T-helper 9 cell (primary cell): Measurements from ENCODE around the gene PTTG1IP.
"Not testable (repeated sequence)": the region's sequence is repeated elsewhere in the genome, so short reads cannot be mapped to it uniquely, and the experiment has no call there.

Experiments used
- DNase-seq: peaks from one replicate; pipeline ENCODE4 v3.0.0-alpha.2; 2020
- total RNA-seq, 2 donors: gene quantifications; one replicate each; lab custom pipeline; 2026; lab: John Stamatoyannopoulos, UW

Gene PTTG1IP
- total RNA-seq, result 103 to 134 reads per million in 2 donors

- peak; percentile 99 for DNase-seq
Measured at GRCh38 chr21:44873356-44874239, at the start of gene PTTG1IP. TSS of gene PTTG1IP (minus strand) at chr21:44873690. CDS start at chr21:44873616, 74 bp downstream.

DNA sequence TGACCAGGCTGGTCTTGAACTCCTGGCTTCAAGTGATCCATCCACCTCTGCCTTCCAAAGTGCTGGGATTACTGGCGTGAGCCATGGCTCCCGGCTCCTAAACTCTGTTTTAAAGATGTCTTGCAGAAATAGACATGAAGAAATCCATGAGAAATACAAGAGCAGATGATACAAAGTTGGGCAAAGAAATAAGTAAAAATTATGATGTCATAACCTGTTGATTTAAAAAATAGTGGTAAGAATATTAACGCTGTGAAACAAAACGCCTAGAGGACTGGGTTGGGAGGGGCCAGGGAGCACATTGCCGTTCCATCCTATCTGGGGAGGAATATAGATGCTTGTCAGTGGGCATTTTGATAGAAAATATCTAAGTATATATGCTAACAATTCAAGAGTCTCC is 48.4 kb upstream of the PTTG1IP start:
- DNase-seq, result no peak

DNA sequence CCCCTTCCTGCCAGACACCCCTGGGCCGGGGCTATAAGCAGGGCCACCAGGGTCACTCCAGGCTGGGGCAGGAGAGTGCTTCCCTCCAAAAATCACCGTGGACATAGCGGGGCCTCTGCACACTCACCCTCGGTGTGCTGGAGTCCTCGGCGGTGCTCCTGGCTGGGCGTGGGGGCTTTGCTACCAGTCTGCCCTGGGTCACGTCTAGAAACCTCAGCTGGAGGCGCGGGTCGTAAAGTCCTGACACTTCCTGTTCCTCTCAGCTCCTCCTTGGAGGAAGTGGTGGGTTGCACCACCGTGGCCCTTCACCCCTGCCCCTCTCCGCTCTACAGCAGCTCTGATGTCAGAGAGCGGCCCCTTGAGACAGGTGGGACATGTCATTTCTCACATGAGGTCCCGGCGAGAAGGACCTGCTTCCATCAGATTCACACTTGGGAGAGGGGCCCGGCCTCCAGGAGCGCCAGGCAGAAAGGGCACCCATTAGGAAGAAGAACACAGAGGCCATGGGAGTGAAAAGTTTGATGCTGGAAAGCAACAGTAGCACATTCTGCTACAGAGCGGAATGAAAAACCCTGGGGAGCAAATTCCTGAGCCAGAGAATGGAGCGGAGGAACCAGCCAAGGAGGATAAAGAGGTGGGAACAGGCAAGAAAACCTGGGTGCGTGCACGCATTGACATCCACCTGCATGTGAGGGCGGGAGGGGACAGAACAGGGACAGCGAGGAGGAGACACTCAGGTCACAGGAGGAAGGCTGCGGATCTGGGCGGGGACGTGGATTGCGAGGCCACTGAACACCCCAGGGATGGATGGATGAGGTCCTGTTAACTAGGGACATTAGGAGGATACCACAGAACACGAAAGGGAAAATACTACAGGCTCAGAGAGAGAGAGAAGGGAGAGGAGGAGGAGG is 47.5 kb upstream of the PTTG1IP start, which contains the start of gene ITGB2:
Gene ITGB2 (minus strand): TSS at position 206 of the 911 bp plus-strand sequence. CDS start 10,117 bp downstream, outside the sequence.
- peak; percentile 37 for DNase-seq

DNA sequence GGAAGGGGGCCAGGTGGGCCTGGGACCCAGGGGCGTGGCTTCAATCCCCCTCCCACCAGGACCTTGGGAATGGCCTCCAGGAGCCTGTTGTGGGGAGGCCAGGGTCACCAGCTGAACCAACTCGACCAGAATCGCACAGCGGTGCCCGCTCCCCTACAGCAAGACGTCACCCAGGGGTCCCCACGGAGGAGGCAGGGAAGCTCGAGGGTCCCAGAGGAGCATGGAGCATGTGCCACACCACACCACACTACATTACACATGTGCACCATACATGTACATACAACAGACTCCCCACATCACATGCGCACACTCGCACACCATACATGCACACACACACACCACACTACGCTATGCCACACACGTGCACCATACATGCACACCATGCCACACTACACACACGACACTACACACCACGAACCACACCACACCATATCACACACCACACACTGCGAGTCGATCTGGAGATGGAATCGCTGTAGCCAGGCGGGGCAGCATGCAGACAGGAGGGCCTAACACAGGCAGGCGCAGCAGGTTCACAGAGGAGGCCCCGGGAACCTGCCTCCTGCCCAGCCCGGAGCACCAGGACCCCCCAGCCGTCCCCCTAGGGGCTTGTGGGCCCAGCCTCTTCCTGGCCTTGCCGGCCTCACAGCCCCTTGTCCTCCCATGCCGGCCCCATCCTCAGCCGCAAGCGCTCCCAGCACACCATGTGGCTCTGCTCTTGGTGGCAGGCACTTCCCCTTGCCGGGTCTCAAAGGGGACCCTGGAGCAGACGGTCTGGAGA is 46.6 kb upstream of the PTTG1IP start:
- no peak for DNase-seq

GRCh38 chr21:44919111-44919912 is 45.8 kb upstream of the PTTG1IP start:
- DNase-seq, result no peak

- no peak for DNase-seq
Measured at GRCh38 chr21:44918581-44919033, 45.1 kb upstream of the PTTG1IP start.

DNA sequence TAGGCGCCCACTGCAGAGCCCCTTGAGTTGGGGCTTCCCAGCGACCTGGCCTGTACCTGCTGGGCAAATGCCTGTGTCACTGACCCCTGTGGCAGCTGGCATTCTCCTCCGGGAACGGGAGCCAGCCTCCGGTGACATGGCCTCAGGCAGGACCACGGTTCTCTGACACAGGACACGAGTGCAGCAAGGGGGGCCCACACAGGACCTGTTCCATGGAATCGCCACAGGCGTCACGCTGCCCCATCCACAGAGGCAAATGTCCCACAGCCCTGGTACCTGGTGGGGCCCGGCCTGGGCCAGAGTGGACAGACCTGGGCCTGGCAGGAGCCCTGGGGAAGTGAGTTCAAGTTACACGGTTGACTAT is 44.6 kb upstream of the PTTG1IP start:
- DNase-seq, result no peak

DNA sequence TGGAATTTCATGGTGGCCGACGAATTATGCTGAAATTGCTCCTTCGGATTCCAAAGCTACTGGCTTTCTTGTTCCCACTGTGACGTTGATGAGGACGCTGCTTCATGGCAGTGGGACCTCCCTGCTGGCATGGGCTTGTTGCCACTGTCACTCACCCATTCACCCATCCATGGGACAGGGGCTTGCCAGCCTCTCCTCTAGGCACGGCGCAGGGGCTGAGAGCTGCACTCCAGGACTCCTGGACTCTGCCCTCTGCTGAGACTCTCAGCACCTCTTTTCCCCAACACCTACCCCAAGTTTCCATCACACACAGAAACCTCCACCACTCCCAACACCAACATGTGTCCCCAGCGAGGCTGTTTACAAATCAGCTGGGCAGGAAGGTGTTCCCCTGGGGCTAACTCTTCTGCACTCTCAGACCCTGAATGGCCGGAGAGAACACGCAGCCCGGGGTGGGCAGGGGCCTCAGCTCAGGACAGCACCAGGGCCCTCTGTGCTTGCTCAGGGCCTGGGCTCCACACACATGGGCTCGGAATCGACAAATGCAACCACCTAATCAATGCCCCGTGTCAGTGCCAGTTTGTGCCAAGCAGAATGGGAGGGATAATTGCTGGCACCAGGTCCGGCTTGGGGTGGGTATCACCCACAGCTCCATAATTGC is 44.1 kb upstream of the PTTG1IP start:
- DNase-seq, result no peak

- no peak for DNase-seq
Measured at GRCh38 chr21:44916965-44917364, 43.5 kb upstream of the PTTG1IP start.

DNA sequence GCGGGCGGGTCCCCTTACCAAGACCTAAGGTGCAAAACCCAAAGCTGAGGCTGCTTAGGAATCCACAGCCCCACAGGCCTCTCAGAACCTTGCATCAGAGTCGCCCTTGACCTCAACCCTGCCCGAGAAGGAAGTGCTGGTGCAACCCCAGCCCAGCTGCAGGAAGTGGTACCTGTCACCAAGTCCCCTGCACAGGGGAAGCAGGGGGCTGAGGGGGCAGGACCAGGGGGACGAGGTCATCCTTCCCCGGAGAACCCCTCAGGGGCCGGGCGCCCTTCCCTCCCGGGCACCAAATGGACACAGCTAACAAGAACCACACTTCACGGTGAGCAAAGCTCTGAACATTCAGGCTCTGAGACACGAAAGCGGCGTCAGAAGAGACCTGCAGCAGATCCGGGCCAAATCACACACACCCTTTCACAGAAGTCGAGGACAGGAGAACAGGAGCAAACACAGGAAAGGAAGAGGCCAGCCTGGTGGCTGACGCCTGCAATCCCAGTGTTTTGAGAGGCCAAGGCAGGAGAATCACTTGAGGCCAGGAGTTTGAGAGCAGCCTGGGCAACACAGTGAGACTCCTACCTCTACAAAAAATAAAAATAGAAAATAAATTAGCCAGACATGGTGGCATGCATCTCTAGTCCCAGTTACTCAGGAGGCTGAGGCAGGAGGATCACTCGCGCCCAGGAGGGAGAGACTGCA is 40.8 kb upstream of the PTTG1IP start:
- DNase-seq, result peak; percentile 32

DNA sequence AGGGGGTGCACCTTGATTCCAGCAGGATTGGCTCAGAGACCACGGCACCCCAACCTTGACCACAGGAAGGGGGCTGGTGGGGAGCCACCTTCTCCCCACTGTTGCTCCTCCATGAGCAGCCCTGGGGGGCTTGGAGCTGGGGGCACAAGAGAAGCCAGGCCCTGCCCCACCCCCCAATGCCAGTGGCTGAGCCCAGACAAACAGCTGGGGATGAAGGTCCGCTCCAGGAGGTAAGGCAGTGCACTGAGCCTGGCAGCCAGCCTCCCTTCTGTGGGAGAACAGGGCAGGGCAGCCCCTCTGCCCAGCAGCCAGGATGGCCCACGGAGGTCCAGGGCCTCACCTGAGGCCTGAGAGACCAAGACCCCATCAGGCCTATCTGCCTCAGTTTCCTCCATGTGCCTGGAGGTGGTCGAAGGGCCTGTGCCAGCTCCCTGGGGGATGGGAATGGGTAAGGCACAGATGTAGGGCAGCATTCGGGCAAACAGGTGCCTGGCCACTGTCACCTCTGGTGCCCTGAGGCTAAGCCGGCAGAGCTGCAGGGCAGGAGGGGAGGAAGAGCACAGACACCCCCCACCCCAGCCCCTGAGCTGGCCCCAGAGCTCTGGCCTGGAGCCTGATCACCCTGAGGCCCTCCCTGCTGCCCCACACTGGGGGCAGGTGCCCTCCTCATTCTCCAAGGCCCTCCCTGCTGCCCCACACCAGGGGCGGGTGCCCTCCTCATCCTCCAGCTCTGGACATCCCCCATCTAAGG is 40.1 kb upstream of the PTTG1IP start:
- DNase-seq, result no peak

- DNase-seq, result not testable (repeated sequence)
Measured at GRCh38 chr21:44912506-44913412, 39.3 kb upstream of the PTTG1IP start.

- no peak for DNase-seq
Measured at GRCh38 chr21:44912158-44912473, 38.6 kb upstream of the PTTG1IP start.

DNA sequence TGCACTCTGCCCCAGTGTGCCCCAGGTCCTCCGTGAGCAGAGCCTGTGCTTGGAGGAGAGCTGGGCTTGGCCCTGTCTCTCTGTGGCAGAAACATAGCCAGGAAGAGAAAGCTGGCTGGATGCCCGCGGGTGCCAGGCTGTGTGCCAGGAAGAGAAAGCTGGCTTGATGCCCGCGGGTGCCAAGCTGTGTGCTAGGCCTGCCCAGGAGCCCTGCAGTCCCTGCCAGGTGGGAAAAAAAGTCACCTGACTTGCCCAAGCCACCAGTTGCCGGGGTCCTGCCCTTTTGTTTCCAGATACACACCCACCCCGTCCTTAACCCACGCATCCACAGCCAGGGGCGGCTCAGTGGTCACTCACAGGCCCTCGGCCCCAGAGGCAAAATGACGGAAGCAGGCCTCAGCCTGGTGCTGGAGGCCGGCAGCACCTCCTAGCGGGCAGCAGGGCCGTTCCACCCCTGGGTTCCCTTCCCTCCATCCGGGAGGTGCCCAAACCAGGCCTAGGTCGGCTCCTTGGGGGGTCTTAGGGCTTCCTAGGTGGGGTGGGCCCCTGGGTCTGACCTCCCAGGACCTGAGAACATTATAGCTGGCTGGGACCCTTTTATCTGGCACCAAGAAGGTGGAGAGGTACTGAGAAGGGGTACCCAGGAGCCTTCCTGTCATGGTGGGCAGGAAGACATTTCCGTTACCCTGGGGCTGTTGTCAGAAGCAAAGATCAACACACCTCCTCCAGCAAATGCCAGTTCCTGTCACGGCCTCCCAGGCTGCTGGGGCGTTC is 38.1 kb upstream of the PTTG1IP start:
- peak; percentile 48 for DNase-seq

DNA sequence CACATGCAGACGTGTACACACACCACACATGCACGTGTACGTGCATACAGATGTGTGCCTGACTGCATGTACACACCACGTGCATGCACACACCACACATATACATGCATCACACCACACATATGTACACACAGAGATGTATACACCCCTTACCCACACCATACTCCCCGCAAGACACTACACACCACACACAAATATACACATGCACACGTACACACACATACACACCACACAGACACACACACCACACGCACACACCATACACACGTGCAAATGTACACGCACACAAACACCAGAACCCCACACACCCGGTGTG is 37.5 kb upstream of the PTTG1IP start:
- no peak for DNase-seq

- no peak for DNase-seq
Measured at GRCh38 chr21:44910229-44911067, 37.0 kb upstream of the PTTG1IP start.

GRCh38 chr21:44909719-44910118 is 36.2 kb upstream of the PTTG1IP start:
- no peak for DNase-seq
